Activated T-helper 9 cell treated with anti-CD3 and anti-CD28 coated beads, Interleukin-2, amount 50 U/mL, for 16 hours (primary cell): ENCODE results near the gene ST7L.

Source experiments
- DNase-seq: peaks from one replicate; pipeline ENCODE4 v3.0.0-alpha.2; 2020; ENCODE audit warnings: low read depth

ST7L gene

GRCh38 chr1:112515311-112516009 lies 103.5 kb downstream of the ST7L start:
- no peak for DNase-seq

DNA sequence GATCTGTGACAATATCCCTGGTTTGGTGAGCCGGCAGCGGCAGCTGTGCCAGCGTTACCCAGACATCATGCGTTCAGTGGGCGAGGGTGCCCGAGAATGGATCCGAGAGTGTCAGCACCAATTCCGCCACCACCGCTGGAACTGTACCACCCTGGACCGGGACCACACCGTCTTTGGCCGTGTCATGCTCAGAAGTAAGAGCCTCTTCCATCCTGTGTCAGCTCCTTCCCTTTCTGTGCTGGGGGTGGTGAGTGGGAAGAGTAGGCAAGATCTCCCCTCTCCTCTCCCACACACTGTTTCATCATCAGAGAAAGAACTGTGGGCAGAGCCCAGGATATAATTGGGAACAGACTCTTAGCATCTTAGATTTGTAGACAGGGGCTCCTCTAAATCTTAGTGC lies 104.0 kb downstream of the ST7L start:
- no peak for DNase-seq

DNA sequence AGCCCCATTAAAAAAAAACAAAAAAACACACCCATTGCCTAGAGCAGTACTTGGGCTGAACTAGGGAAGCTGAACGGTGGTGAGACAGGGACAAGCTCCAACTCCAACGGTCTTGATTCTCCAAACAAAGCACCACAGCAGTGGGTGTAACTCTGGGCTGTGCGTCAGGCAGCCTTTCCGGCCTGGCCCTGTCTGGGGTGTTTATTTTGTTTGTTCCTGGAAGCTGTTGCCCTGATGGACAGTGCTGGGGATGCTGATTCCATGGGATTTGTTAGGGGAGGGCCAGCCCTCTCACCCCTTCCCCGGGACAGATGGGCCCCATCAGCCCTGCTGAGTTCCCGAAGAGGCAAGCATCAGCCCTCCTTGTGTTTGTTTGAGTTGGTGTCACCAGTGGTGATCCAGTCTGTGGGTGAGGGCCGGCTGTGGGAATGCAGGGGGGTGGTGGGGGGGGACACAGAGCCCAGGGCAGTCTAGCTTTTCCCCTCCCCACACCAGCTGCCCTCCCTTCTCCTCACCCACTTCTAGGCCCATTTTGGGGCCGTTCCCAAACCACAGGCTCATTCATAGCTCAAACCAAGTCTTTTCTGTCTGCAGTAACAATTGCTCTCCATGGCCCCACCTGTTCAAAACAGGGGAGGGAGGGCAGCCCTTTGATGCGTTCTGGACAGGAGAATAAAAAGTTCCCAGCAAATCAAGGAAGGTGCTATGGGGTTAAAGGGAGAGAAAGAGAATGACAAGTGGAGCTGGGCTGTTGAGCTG lies 105.7 kb downstream of the ST7L start:
- no peak for DNase-seq

GRCh38 chr1:112511897-112512296 lies 107.0 kb downstream of the ST7L start:
- DNase-seq: no peak

DNA sequence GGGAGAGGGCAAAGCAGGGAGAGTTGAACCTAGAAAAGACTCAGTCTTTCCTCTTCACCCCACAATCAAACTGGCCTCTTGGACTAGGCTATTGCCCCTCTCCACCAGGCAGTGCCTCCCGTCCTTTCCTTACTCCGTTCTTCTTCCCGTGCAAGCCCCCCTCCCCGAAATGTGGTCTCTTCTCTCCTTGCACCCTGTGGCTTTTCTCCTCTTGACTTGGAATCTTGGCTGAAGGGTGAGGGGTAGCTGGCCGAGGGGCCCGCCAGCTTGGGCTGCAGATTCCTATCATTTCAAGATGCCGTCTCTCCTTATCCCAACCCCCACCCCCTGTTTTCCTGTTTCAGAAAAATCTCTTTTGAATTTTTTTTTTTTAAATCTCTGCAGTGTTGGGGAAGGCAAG lies 108.6 kb downstream of the ST7L start:
- DNase-seq: no peak

GRCh38 chr1:112509660-112510178 lies 109.2 kb downstream of the ST7L start:
- no peak for DNase-seq

DNA sequence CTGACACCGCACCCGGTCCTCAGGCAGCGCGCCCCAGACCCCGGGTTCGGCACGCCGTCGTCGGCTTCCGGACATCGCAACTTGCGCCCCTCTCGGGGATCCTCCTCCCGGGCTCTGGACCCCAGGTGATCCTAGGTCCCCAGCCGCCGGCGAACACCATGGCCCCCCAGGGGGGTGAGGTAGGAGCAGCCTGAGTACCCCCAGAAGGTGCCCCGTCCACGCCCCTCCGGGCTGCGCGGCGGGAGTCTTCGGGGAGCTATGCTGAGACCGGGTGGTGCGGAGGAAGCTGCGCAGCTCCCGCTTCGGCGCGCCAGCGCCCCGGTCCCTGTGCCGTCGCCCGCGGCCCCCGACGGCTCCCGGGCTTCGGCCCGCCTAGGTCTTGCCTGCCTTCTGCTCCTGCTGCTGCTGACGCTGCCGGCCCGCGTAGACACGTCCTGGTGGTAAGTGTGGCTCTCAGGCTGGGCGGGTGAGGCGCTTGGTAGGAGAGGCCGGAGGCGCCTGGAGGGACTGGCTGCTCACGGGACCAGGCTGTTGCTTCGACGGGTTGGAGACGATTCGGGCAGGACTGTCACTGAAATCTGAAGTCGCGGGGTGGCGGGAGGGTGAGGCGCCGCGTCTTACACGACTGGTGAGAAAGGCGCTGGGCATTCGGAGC lies 109.8 kb downstream of the ST7L start:
- no peak for DNase-seq

DNA sequence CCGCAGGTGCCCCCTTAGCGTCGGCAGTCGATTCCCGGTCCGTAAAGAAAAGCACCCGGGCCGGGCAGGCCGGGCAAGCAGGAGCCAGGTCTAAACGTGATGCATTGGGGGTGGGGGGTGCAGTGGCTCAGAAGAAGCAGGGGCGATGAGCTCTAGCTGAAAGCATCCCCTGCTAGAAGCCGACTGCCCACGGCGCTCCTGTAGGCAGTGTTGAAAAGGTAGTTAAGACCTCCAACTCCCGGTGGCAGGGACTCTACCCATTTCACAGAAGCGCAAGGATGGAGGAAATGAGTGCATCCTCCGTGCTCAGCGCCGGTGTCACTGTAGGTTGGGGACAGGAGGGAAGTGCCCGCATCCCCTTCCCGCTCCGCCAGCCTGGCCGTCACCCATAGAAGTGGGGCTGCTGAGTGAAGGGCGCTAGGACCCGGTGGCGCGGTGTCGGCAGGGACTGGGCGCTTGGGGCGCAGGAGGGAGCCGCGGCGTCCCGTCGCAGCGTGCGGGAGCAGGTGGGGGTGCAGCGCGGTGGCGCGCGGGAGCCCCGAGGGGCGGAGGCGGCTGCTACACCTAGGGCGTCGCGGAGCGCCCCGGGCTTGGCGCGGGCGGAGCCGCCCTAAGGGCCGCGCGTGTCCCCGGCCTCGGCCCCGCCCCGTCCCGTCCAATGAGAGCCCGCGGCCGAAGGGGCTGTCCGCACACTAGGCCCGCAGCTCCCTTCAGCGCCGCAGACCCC lies 110.5 kb downstream of the ST7L start, which contains the start of gene WNT2B:
WNT2B (plus strand) TSS at position 688 of the 727 bp plus-strand sequence. CDS start 298 bp downstream, outside the sequence.
- peak; percentile 38 for DNase-seq

DNA sequence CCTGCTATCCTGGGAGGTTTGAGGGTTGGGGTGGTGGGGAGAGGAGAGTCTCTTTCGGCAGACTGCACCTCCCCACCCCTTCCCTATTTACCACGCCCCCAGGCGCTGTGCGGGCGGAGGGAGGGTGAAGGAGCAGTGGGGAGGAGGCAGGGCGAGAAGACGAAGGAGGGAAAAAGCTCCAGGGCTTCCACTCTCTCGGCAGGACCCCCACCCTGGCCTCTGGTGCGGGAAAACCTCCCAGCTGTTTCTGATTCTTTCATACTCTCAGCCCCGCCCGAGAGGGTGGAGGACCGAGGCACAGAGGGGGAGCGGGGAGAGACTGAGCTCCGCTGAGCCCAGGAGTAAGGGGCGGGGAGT lies 111.0 kb downstream of the ST7L start:
- DNase-seq: peak; percentile 28

DNA sequence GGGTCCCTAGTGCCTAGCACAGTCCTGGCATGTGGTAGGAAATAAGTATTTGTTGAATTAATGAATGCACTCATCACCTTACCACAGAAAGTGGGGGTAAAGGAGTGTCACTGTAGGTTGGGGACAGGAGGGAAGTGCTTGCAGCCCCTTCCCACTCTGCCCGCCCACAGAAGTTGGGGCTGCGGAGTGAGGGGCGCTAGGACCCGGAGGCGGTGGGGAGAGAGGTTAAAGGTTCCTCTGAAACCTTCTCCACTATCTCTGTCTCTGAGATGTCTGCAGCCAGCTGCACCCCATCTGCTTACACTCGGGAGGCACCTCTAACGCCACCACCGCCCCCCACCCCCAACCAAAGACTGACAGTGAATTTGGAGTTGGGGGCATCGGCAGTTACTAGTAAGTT lies 111.6 kb downstream of the ST7L start:
- DNase-seq: no peak

- DNase-seq: no peak
Observed at GRCh38 chr1:112506731-112507130, 112.2 kb downstream of the ST7L start.

GRCh38 chr1:112506306-112506705 lies 112.6 kb downstream of the ST7L start:
- no peak for DNase-seq

GRCh38 chr1:112505878-112506277 lies 113.1 kb downstream of the ST7L start:
- DNase-seq: no peak

- DNase-seq: no peak
Observed at GRCh38 chr1:112505400-112505785, 113.5 kb downstream of the ST7L start.

DNA sequence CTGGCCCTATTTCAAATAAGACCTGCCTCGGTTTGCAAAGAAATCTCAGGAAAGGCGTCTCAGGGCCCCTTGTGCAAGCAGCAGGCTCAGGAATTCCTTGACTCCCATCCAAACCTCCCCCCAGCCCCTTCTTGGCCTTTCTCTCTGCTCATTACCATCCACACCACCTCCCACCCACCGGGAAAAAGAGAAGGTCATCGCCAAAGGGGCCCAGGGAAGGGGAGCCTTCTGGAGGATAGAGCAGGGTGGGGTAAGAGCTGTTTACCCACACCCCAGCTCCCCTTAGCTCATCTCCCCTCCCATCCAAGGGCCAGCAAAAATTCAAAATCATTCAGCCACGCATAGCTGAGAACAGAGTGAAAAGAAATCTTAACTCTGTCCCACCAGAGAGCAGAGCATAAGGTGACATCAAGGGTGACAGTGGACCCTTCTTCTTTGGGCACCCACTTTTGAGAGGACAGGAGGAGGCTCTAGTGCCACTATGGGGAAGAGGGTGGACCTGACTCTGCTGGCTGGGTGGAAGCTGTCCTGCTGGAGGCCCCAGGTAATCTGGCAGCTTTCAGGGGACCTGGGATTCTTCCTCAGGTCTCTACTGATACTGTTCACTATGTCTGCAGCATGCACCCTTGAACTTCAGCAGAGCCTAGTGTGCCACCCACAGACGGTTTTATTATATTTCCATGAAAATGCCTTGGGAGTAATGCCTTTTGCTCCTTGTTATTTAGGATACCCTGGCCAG lies 114.1 kb downstream of the ST7L start:
- DNase-seq: no peak

DNA sequence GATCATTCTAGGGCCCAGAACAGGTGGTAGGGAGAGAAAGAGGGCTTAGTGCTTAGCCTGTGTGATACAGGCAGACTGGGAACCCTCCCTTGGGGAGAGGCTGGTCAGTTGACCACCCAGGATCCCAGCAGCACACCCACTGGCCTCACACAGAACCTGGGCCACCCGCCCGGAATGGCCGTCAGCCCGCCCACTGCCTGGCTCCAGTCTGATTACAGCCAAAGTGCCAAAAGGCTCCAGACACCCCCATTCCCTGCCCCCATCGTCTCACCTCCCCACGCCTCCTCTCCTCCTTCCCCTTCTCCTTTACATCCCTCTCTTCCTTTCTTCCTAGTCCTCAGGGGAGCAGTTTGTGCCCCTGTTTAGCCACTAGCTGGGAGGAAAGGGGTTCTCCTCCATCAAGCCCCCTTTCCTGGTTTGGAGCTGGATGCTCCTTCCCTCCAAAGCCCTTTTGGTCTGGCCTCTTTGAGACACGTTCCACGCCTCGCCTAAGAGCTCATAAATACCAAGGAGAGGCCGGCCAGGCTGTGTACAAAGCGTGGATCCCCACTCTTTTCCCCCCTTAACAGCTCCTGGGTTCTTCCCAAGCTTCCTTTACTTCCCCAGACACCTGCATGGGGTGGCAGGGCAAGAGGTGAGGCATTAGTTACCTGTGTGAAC lies 114.8 kb downstream of the ST7L start:
- no peak for DNase-seq

DNA sequence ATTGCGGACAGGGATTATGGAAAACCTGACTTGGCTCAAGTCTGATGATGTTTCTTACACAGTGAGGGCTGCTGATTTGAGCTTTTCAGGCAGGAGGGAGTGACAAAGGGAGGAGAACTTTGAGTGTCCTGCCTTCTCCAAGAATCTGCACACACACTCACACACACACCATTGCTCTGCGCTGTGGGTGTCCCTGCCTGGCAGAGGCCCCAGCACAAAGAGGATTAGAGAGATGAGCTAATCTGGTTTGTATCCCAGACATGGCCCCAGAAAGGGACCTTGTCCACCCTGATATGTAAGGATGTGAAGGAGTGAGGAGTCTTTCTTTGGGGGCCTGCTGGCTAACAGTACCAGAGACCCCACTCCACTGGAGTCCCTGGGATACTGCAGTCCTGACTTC lies 116.1 kb downstream of the ST7L start:
- DNase-seq: no peak

GRCh38 chr1:112501810-112502641 lies 116.9 kb downstream of the ST7L start:
- DNase-seq: peak; percentile 39

DNA sequence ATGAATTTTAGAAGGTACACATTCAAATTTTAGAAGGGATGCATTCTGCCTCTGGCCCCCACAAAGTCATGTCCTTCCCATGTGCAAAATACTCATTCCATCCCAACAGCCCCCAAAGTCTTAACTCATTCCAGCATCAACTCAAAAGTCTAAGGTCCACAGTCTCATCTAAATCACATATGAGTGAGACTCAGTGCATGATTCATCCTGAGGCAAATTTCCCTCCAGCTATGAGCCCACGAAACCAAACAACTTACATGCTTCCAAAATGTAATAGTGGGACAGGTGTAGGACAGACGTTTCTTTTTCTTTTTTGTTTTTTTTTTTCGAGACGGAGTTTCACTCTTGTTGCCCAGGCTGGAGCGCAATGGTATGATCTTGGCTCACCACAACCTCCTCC lies 122.7 kb downstream of the ST7L start:
- no peak for DNase-seq

DNA sequence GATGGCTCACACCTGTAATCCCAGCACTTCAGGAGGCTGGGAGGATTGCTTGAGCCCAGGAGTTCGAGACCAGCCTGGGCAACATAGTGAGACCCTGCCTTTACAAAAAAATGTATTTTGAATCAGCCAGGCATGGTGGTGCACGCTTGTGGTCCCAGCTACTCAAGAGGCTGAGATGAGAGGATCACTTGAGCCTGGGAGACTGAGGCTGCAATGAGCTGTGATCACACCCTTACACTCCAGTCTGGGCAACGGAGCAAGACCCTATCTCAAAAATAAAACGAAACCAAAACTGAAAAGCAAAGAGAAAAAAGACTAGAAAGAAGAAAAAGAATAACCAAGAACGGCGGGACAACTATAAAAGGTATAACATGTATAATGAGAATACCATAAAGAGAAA lies 125.6 kb downstream of the ST7L start:
- no peak for DNase-seq
